HPDE6-E6E7 (cell line): ENCODE results near the gene RNF26.
A peak's percentile ranks its signal among the peaks of the same experiment; 100 is the strongest.

Experiments
- DNase-seq: peaks from one replicate; pipeline ENCODE4 v3.0.0; 2011; ENCODE audit warnings: missing footprints; ENCODE audit errors: extremely low spot score

RNF26 gene

GRCh38 chr11:119316016-119316728 lies 18.2 kb upstream of the RNF26 start:
- DNase-seq = no peak

GRCh38 chr11:119316729-119317591 lies 17.4 kb upstream of the RNF26 start, which contains the start of gene MCAM:
TSS of gene MCAM (minus strand) at chr11:119317130. CDS start at chr11:119317101, 29 bp downstream.
- no peak for DNase-seq

GRCh38 chr11:119317592-119318239 lies 16.6 kb upstream of the RNF26 start:
- DNase-seq = no peak

GRCh38 chr11:119318240-119319135 lies 15.8 kb upstream of the RNF26 start:
- DNase-seq = peak; percentile 75

GRCh38 chr11:119319136-119319699 lies 15.1 kb upstream of the RNF26 start:
- no peak for DNase-seq

GRCh38 chr11:119319700-119320239 lies 14.6 kb upstream of the RNF26 start:
- DNase-seq = no peak

GRCh38 chr11:119320240-119320775 lies 14.0 kb upstream of the RNF26 start:
- no peak for DNase-seq

GRCh38 chr11:119320776-119321524 lies 13.4 kb upstream of the RNF26 start:
- DNase-seq = no peak

GRCh38 chr11:119322360-119322739 lies 12.0 kb upstream of the RNF26 start:
- no peak for DNase-seq

GRCh38 chr11:119322921-119323531 lies 11.3 kb upstream of the RNF26 start:
- no peak for DNase-seq

- no peak for DNase-seq
Observed at GRCh38 chr11:119323532-119324033, 10.7 kb upstream of the RNF26 start.

GRCh38 chr11:119324189-119324588 lies 10.1 kb upstream of the RNF26 start:
- no peak for DNase-seq

- no peak for DNase-seq
Observed at GRCh38 chr11:119329320-119329719, 5.0 kb upstream of the RNF26 start.

GRCh38 chr11:119330237-119330636 lies 4.1 kb upstream of the RNF26 start:
- DNase-seq = no peak

GRCh38 chr11:119332111-119332765 lies 2.1 kb upstream of the RNF26 start:
- no peak for DNase-seq

GRCh38 chr11:119335091-119335654 lies 846 bp downstream of the RNF26 start:
- DNase-seq = no peak

- DNase-seq = no peak
Observed at GRCh38 chr11:119335655-119336543, 1.6 kb downstream of the RNF26 start.
